ENCODE results near the gene SPOCK1.
"Not testable (repeated sequence)": the region's sequence is repeated elsewhere in the genome, so short reads cannot be mapped to it uniquely, and the experiment has no call there.

Gene SPOCK1

DNA sequence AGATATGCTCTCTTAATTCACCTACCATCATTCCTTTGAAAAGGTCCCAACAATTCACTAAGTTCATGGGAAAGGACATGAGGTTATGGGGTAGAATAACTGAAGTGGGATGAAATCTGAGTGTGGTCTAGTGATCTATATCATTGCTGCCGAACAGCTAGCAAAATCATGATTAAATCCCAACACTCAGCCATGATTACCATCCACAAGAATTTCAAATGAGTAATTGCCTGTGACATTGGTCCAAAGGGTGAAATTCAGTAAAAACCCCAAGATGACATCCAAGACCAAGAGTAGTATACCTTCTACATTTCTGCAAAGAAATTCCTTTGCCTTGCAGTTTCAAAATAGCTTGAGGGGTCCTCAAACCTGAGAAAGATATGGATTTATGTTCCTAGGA is 225.6 kb downstream of the SPOCK1 start:
- Mint-ChIP-seq H3K4me1 (no peaks in the 10 kb centered on the region), H3K27me3 (no peaks in the 10 kb centered on the region), H3K4me3 (no peak overlapping the region), H3K9me3 (no peaks in the 10 kb centered on the region), H3K36me3 (no peaks in the 10 kb centered on the region), H3K27ac (no peak overlapping the region)
- DNase-seq = no peak
- CTCF ChIA-PET = no interaction called here

DNA sequence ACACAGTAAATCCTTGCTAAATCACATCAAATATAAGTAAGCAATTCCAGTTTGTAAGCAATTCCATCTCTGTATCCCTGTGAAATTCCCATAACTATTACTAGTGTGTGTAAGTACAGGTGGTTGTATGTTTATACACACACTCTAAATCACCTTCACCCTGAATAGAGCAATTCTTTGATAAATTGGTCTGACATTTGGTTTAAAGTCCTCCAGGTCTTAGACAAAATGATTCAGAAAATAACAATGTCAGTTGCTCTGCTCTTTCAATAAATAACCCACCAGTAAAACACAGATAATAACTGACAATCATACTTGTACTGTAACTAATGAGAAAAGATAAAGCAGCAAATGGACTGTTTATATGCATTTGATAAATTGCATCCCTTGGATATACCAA is 226.3 kb downstream of the SPOCK1 start:
- H3K36me3 Mint-ChIP-seq = no peaks in the 10 kb centered on the region
- H3K4me1 Mint-ChIP-seq = no peaks in the 10 kb centered on the region

DNA sequence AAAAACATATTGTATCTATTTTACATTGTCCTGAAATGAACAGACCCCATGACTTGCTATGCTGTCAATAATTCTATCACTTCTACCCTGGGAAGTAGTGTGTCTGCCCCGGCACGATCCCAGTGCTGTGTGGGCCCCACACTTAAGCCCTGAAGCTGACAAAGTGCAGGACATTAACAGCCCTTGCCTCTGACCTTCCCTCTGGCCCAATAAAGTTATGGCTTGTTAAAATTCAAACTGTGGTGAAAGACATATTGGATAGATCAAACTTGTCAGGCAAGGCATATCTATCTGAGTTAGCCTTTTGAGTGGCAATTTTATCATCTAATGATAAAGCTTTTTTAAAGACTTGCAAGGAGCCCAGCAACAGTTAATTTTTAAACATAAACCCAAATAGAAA is 229.2 kb downstream of the SPOCK1 start:
- no peak for DNase-seq
- H3K36me3 Mint-ChIP-seq = no peaks in the 10 kb centered on the region
- no peaks in the 10 kb centered on the region for H3K4me1 Mint-ChIP-seq
- H3K9me3 Mint-ChIP-seq = no peaks in the 10 kb centered on the region
- no peak overlapping the region for H3K4me3 Mint-ChIP-seq
- CTCF ChIA-PET = no interaction called here
- no peaks in the 10 kb centered on the region for H3K27me3 Mint-ChIP-seq
- no peak overlapping the region for H3K27ac Mint-ChIP-seq

More for the DNA sequence above, 226.3 kb downstream of the SPOCK1 start:
- DNase-seq = no peak
- Mint-ChIP-seq H3K27ac (no peak overlapping the region), H3K27me3 (no peaks in the 10 kb centered on the region), H3K9me3 (no peaks in the 10 kb centered on the region), H3K4me3 (no peak overlapping the region)
- CTCF ChIA-PET = no interaction called here

DNA sequence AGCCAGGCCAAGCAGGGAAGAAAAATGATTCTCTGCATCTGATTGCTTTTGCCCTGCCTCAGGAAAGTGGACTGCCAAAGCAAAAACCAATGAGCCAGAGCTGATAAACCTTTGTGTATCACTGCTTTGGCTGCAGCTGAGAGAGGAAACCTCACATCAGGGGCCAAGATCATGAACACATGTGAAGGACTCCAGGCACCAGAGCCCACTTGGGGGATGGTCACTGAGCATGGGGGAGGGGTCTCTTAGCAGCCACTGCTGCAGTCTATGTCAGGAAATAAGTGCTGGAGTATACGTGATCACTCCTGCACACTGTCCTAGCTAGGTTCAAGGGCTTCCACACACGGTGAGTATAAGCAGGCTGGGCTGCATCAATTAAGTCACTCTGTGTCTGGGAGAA is 229.9 kb downstream of the SPOCK1 start:
- CTCF ChIA-PET = no interaction called here
- H3K4me3 Mint-ChIP-seq = no peak overlapping the region
- no peaks in the 10 kb centered on the region for H3K36me3 Mint-ChIP-seq
- DNase-seq = no peak
- no peaks in the 10 kb centered on the region for H3K4me1 Mint-ChIP-seq
- no peaks in the 10 kb centered on the region for H3K9me3 Mint-ChIP-seq
- H3K27me3 Mint-ChIP-seq = no peaks in the 10 kb centered on the region
- no peak overlapping the region for H3K27ac Mint-ChIP-seq

DNA sequence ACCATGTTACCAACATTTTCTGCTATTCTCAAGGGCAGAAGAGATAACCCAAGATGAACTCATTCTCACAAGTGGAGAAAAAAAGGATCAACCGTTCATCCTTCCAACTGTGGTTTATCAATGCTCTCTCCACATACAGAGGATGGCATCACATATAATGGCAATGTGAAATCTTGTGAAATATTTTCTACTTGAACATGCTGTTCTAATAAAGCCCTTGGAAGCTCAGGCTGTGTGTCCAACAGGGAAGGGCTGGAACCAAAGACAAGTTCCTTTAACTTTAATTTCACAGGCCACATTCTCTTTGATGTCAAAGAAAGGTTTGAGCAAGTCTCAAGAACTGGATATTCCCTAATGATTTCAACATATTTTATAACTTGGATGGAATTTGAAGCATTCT is 230.5 kb downstream of the SPOCK1 start:
- H3K27ac Mint-ChIP-seq = no peak overlapping the region
- CTCF ChIA-PET = no interaction called here
- DNase-seq = no peak
- H3K36me3 Mint-ChIP-seq = no peaks in the 10 kb centered on the region
- no peaks in the 10 kb centered on the region for H3K4me1 Mint-ChIP-seq
- no peak overlapping the region for H3K4me3 Mint-ChIP-seq
- H3K27me3 Mint-ChIP-seq = no peaks in the 10 kb centered on the region
- no peaks in the 10 kb centered on the region for H3K9me3 Mint-ChIP-seq

DNA sequence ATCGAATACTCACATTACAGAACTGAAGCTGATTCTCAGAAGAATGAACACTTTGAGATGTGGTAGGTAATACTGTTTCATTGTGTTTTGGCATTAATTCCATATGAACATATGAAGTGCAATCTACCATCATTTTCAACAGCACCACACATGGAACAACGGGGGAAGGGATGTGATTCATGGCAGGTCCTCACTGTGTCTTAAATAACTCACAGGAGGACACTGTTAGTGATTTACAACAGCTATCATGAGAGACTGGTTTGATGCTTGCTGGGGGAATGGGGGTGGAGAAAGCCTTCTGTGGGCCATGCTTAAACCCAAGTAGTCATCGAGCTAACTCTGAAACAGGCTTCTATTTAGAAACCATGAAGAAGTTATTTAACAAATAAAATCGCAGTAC is 232.9 kb downstream of the SPOCK1 start:
- DNase-seq = no peak
- H3K27me3 Mint-ChIP-seq = no peaks in the 10 kb centered on the region
- H3K4me1 Mint-ChIP-seq = no peaks in the 10 kb centered on the region

DNA sequence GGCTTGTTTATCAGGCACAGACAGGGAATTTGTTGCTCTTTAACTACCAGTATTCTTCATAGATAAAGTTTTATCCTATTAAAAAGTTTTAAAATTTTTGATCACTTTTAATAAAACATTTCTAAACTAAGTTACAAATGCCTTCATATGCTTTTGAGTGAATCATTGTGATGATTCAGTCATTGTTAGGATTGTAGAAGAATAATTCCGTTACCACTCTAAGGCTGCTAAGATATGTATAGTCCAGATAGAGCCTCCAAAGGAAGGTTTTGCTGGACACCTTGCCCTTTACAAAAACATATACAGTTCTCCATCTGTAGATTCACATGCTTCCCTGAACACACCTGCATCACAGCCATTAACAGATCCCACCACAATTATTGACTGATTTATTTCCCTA is 233.7 kb downstream of the SPOCK1 start:
- CTCF ChIA-PET = no interaction called here
- Mint-ChIP-seq H3K36me3 (no peaks in the 10 kb centered on the region), H3K4me1 (no peaks in the 10 kb centered on the region), H3K27me3 (no peaks in the 10 kb centered on the region), H3K27ac (no peak overlapping the region), H3K4me3 (no peak overlapping the region), H3K9me3 (no peaks in the 10 kb centered on the region)
- no peak for DNase-seq

More for the DNA sequence above, 232.9 kb downstream of the SPOCK1 start:
- Mint-ChIP-seq H3K27ac (no peak overlapping the region), H3K9me3 (no peaks in the 10 kb centered on the region), H3K36me3 (no peaks in the 10 kb centered on the region), H3K4me3 (no peak overlapping the region)
- CTCF ChIA-PET = no interaction called here

DNA sequence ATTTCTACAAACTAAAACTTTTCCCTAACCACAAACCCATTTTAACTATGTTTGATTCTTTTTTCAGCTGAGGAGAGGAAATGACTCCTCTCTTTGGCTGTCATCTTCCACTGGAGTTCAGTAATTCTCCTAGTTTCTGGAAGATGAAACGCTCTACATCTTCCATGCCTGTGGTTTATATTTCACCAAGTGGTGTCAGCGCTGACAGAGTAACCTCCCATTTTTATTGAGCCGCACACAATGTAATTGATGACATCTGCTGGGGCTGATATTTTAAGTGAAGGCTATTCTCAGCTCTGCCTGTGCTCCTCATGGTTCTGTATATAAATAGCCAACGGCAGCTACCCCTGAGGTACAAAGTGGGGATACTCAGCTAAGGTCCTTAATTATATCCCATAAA is 234.6 kb downstream of the SPOCK1 start:
- Mint-ChIP-seq H3K4me3 (no peak overlapping the region), H3K27me3 (no peaks in the 10 kb centered on the region), H3K36me3 (no peaks in the 10 kb centered on the region), H3K9me3 (no peaks in the 10 kb centered on the region), H3K27ac (no peak overlapping the region), H3K4me1 (no peaks in the 10 kb centered on the region)
- CTCF ChIA-PET = no interaction called here
- DNase-seq = no peak

DNA sequence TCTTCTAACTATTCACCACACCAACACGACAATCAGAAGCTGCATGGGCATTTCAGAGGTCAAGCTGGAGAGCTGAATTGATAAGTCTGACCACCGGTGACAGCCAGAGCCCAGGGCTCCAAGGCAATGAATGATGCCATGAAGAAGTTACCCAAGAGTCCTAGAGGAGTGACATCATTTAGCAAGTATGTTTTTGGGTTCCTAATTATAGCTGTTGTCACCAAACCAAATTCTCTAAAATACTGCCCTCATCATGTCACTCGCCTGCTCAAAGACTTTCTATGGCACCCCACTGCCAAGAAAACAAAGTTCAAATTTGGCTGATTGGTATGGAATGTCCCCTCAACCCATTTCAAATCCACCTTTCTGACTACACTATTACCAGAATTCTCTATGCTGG is 235.1 kb downstream of the SPOCK1 start:
- CTCF ChIA-PET = no interaction called here
- no peaks in the 10 kb centered on the region for H3K4me1 Mint-ChIP-seq
- DNase-seq = no peak

DNA sequence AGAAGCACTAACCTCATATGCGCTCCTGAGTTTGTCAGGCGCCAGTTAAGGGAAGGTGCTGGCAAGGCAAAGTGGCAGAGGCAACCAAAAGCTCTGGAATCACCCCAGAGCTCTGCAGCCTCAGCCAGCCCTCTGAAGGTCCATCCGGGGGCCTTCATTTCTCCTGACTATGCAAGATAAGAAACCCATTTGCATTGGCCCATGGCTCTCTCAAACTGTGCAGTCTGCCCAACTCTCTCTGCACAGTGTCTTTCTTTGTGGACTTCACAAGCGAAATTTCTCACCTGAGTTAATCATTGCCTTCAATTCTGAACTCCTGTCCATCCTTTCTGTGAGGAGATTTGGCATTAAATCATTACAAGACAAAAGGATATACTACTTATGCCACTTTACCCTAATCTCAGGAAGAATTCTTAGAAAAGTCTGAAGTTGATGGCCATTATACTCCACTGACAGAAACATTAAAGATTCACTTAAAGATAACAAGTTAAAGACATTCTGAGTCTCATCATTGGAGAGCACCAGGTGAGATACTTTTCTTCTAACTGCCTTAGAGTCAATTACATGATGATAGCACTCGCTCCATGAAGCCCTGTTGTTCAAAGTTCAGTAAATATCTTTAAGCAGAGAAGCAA is 235.6 kb downstream of the SPOCK1 start:
- CTCF ChIA-PET = no interaction called here
- no peak overlapping the region for H3K27ac Mint-ChIP-seq
- H3K27me3 Mint-ChIP-seq = no peaks in the 10 kb centered on the region
- H3K4me1 Mint-ChIP-seq = no peaks in the 10 kb centered on the region
- no peak overlapping the region for H3K4me3 Mint-ChIP-seq
- peaks cover 5% of the 10 kb centered on the region for H3K9me3 Mint-ChIP-seq
- no peaks in the 10 kb centered on the region for H3K36me3 Mint-ChIP-seq
- no peak for DNase-seq

More for the DNA sequence above, 235.1 kb downstream of the SPOCK1 start:
- Mint-ChIP-seq H3K9me3 (peaks cover 3% of the 10 kb centered on the region), H3K27ac (no peak overlapping the region), H3K27me3 (no peaks in the 10 kb centered on the region), H3K36me3 (no peaks in the 10 kb centered on the region), H3K4me3 (no peak overlapping the region)

DNA sequence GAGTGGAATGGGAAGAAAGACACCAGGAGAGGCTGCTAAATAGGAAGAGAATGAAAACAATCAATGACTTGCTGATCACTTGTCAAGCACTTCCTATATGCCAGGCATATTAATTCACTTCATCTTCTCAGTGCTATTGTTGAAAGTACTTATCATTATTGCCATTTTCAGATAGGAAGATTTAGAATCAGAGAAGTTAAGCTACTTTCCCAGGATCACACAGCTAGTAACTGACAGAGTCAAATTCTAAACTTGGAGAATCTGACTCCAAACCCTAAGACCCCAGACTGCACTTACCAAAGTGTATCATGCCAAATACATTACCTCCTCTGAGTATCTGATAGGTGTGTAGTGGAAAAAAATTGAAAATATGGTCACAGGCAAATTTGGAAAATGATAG is 236.3 kb downstream of the SPOCK1 start:
- Mint-ChIP-seq H3K4me3 (no peak overlapping the region), H3K36me3 (no peaks in the 10 kb centered on the region), H3K27me3 (no peaks in the 10 kb centered on the region), H3K9me3 (peaks cover 5% of the 10 kb centered on the region), H3K4me1 (no peaks in the 10 kb centered on the region), H3K27ac (peak overlapping the region; percentile 58)
- CTCF ChIA-PET = no interaction called here
- DNase-seq = no peak

DNA sequence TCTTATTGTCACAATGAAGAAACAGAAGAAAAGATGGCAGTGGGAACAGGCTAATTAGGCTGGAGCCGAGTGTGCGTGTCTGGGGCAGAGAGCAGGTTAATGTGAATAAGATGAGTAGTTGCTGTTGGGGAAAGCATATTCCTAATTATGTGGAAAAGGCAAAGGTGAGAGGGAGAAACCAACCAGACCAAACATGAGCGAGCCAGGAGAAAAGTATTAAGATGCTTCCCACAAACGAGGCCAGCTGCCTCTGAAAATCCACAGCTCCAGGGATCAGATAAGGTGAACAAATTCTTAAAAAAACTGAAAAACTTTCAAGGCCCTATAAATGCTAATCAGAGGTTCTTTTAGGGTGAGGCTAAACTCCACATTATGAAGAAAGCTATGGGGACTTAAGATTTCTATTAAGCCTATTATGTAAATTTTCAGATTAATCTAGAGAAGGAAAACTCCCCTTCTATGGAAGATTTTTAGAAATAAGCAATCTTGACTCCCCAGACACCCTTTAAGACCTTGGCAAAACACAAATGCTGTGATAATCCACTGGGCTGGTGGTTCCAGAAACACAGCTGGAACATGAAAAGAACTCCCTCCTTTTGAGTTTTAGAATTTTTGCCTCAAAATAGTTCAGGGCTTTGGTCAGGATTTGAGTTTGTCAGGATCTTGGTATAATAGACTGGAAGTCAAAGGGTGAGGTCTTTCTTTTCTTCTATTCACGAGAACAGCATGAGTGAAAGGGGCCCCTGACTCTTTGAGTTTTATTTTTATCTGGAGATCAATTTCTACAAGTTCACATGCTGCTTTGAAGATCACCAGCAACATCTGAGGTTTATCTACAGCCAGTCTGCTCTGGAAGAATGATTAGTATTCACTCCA is 238.1 kb downstream of the SPOCK1 start:
- CTCF ChIA-PET = no interaction called here
- no peaks in the 10 kb centered on the region for H3K27me3 Mint-ChIP-seq

DNA sequence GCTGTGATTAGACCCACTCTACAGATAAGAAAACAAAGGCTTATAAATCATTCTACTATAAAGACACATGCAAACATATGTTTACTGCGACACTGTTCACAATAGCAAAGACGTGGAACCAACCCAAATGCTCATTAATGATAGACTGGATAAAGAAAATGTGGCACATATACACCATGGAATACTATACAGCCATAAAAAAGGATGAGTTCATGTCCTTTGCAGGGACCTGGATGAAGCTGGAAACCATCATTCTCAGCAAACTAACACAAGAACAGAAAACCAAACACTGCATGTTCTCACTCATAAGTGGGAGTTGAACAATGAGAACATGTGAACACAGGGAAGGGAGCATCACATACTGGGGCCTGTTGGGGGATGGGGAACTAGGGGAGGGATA is 240.0 kb downstream of the SPOCK1 start:
- H3K4me1 Mint-ChIP-seq, DNase-seq, H3K4me3 Mint-ChIP-seq, H3K36me3 Mint-ChIP-seq, H3K27ac Mint-ChIP-seq, CTCF ChIA-PET, H3K9me3 Mint-ChIP-seq, H3K27me3 Mint-ChIP-seq: not testable (repeated sequence)

More for the DNA sequence above, 238.1 kb downstream of the SPOCK1 start:
- Mint-ChIP-seq H3K27ac (no peak overlapping the region), H3K9me3 (peaks cover 5% of the 10 kb centered on the region), H3K4me1 (no peaks in the 10 kb centered on the region), H3K4me3 (no peak overlapping the region), H3K36me3 (no peaks in the 10 kb centered on the region)
- DNase-seq = no peak

DNA sequence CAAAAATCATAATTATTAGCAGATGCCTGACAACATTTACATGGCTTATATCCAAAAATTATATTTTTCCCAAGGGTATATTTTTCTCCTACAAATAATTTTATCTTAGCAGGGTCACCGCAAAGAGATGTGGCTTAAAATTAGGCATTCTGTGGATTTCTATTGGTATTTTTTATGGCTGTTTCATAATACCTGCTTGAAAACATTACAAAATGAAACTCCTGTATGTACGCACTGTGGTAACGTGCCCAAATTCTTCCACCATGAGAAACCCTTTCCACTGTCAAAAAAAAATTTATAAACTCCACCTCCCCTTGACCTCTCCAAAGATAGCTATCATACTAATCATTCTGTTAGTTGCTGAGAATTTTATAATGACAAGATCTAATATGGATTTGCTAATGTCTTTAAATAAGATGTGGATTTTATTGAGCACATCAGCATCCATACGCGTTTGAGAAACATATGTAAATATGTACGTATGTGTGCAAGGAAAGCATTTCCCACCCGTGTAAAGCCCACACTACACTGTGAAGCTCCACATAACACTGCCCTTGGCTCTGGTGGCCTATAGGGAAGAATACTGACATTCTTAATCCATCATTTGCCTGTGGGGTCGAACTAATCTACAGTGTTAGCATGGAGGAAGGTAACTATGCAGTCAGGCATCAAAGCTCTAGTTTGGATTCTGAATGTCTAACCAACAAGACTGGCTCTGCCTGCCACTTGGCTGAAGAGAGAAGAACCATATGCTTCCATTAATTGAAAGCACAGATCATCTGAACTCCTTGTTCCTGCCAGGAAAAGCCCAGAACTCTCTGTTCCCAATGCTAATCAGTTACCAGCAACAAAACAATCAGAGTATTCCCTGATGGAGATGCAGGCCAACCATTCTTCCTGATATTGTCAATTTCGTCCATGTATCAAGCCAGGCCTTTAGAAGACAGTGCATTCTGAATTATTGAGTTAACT is 244.7 kb downstream of the SPOCK1 start:
- Mint-ChIP-seq H3K27ac (no peak overlapping the region), H3K9me3 (peaks cover 5% of the 10 kb centered on the region), H3K4me3 (no peak overlapping the region), H3K4me1 (no peaks in the 10 kb centered on the region), H3K36me3 (no peaks in the 10 kb centered on the region), H3K27me3 (no peaks in the 10 kb centered on the region)
- DNase-seq = no peak
- CTCF ChIA-PET = no interaction called here

Measured in activated naive CD4-positive, alpha-beta T cell treated with anti-CD3 and anti-CD28 coated beads, Interleukin-2, amount 10 ng/mL, durations not matched to agents 7 days and 5 days (primary cell).